ENCODE measurements around the gene SLX4IP.

Gene SLX4IP

GRCh38 chr20:10670501-10671220 is 235.6 kb downstream of the SLX4IP start:
- TF ChIP-seq CTCF (IDR thresholded peaks at IDR 0.05; ENCODE audit: low read depth, low read length) (no peak), MAX (IDR thresholded peaks at IDR 0.05; ENCODE audit: low read depth, low read length) (peak; percentile 5; the same call in 1 of the 2 replicates), MYC (IDR thresholded peaks at IDR 0.05; ENCODE audit: low read depth, low read length) (0 out of 2 replicates have a peak, but pooled peaks have one; percentile 2), POLR2A (IDR thresholded peaks at IDR 0.05; ENCODE audit: extremely low read depth, insufficient read length) (no peak)
- peak; percentile 58 for DNase-seq (ENCODE audit: low read depth)

GRCh38 chr20:10671221-10671918 is 236.3 kb downstream of the SLX4IP start:
- H3K4me3 ChIP-seq (ENCODE audit: low read depth, low read length), result peak overlapping the region; percentile 93
- peak; percentile 6 for TF ChIP-seq POLR2A (IDR thresholded peaks at IDR 0.05; ENCODE audit: extremely low read depth, insufficient read length)
- TF ChIP-seq MYC (IDR thresholded peaks at IDR 0.05; ENCODE audit: low read depth, low read length), result peak; percentile 99
- peak; percentile 49 for TF ChIP-seq CTCF (IDR thresholded peaks at IDR 0.05; ENCODE audit: low read depth, low read length)
- peak; percentile 99 for TF ChIP-seq MAX (IDR thresholded peaks at IDR 0.05; ENCODE audit: low read depth, low read length)
- peak; percentile 98 for DNase-seq (ENCODE audit: low read depth)

More at GRCh38 chr20:10670501-10671220, 235.6 kb downstream of the SLX4IP start:
- peak overlapping the region; percentile 93 for H3K4me3 ChIP-seq (ENCODE audit: low read depth, low read length)

- DNase-seq (ENCODE audit: low read depth), result peak; percentile 89
- TF ChIP-seq POLR2A (IDR thresholded peaks at IDR 0.05; ENCODE audit: extremely low read depth, insufficient read length), result no peak
- no peak; the same call in 1 of the 2 replicates for TF ChIP-seq MYC (IDR thresholded peaks at IDR 0.05; ENCODE audit: low read depth, low read length)
- no peak for TF ChIP-seq CTCF (IDR thresholded peaks at IDR 0.05; ENCODE audit: low read depth, low read length)
- TF ChIP-seq MAX (IDR thresholded peaks at IDR 0.05; ENCODE audit: low read depth, low read length), result no peak
- peak overlapping the region; percentile 93 for H3K4me3 ChIP-seq (ENCODE audit: low read depth, low read length)
Measured at GRCh38 chr20:10671919-10672623, 237.0 kb downstream of the SLX4IP start.

- TF ChIP-seq CTCF (IDR thresholded peaks at IDR 0.05; ENCODE audit: low read depth, low read length) (no peak), MYC (IDR thresholded peaks at IDR 0.05; ENCODE audit: low read depth, low read length) (peak; percentile 45; the same call in 1 of the 2 replicates)
- H3K4me3 ChIP-seq (ENCODE audit: low read depth, low read length), result peak overlapping the region; percentile 93
- peak; percentile 82 for DNase-seq (ENCODE audit: low read depth)
Measured at GRCh38 chr20:10672624-10673127, 237.6 kb downstream of the SLX4IP start.

- peak overlapping the region; percentile 93 for H3K4me3 ChIP-seq (ENCODE audit: low read depth, low read length)
- peak; percentile 61 for DNase-seq (ENCODE audit: low read depth)
- TF ChIP-seq MYC (IDR thresholded peaks at IDR 0.05; ENCODE audit: low read depth, low read length) (no peak), CTCF (IDR thresholded peaks at IDR 0.05; ENCODE audit: low read depth, low read length) (no peak), POLR2A (IDR thresholded peaks at IDR 0.05; ENCODE audit: extremely low read depth, insufficient read length) (no peak), MAX (IDR thresholded peaks at IDR 0.05; ENCODE audit: low read depth, low read length) (no peak)
Measured at GRCh38 chr20:10673176-10673841, 238.2 kb downstream of the SLX4IP start.
